HPDE6-E6E7 (cell line): ENCODE measurements around the gene EDN3.

Source experiments
- DNase-seq: peaks from one replicate; pipeline ENCODE4 v3.0.0; 2011; ENCODE audit warnings: missing footprints; ENCODE audit errors: extremely low spot score

Gene EDN3, protein sequence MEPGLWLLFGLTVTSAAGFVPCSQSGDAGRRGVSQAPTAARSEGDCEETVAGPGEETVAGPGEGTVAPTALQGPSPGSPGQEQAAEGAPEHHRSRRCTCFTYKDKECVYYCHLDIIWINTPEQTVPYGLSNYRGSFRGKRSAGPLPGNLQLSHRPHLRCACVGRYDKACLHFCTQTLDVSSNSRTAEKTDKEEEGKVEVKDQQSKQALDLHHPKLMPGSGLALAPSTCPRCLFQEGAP

DNA sequence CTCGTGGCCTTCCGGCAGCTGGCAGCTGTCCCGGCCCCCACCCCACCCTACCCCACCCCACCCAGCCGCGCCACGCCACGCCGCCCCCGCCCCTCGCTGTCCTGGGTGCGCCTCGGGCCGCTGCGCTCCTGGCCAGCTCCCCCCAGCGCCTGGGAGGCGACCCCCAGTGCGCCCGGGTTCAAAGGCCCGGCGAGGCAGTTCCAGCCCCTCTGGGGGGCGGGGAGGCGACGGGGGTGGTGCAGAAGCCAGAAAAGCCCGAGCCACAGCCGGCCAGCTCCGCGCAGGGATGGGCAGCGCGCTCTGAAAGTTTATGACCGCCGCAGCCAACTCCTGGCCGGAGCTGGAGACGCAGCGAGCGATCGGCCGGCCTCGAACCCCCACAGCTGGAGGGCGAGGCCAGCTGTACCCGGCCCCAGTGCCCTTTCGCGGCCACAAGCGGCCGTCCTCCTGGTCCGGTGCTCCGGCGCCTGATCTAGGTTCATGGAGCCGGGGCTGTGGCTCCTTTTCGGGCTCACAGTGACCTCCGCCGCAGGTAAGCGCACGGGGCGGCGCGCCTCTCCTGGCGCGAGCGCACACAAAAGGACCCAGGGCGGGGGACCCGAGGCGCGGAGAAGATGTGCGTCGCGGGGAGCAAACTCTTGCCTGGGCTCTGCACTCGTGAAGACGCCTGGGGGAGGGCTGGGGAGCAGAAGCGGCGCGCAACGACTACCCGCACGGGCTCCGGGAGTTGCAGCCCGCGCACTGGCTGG is at the start of gene EDN3:
EDN3 (plus strand) TSS at position 279 of the 749 bp plus-strand sequence; CDS start at position 481, 202 bp downstream.
- DNase-seq = no peak

DNA sequence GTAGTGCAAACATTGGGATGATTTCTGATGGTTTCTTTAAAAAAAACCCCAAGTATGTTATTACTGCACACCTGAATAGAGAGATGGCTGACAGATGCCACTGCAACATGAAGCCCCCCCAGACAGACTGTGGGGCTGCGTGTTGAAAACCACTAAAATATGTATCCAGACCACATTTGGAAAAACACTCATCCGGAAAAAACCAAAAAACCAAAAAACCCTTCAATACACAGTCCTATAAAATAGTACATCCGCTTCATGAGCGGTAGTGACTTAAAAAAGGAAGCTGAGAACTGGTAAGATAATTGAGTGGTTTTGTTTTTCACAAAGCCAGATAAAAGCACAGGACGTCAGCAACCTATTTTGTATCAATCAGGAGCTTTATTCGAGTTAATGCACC is 47.1 kb upstream of the EDN3 start:
- no peak for DNase-seq

- DNase-seq = no peak
Measured at GRCh38 chr20:59253779-59254319, 46.6 kb upstream of the EDN3 start.

DNA sequence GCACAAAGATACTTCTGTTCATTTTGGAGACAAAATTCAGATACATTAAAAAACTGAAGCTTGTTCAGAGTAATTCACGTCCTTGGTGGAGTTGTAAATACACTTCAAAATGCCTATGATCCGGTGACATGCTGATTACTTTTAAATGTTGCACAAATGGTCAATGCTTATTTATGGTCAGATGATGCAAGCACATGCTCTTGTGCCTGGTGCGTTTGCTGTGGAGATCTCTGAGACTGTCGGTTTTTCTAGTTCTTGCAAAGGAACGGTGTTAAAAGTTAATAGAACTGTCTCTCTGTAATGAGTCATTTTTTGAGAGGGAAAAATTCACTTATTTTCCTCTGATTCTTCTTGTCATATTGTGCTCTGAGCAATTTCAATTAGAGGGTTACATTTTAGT is 45.2 kb upstream of the EDN3 start:
- DNase-seq = no peak

- DNase-seq = no peak
Measured at GRCh38 chr20:59258221-59258621, 42.2 kb upstream of the EDN3 start.

- no peak for DNase-seq
Measured at GRCh38 chr20:59259946-59260345, 40.5 kb upstream of the EDN3 start.

DNA sequence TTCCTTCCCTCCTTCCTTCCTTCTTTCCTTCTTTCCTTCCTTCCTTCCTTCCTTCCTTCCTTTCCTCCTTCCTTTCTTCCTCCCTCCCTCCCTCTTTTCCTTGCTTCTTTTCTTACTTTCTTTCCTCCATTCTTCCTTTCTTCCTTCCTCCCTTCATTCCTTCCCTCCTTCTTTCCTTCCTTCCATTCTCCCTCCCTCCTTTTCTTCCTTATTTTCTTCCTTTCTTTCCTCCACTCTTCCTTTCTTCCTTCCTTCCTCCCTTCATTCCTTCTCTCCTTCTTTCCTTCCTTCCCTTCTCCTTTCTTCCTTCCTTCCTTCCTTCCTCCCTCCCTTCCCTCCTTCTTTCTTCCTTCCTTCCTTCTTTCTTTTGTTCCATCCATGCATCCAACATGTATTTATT is 35.1 kb upstream of the EDN3 start:
- no peak for DNase-seq

GRCh38 chr20:59268870-59269269 is 31.5 kb upstream of the EDN3 start:
- no peak for DNase-seq

GRCh38 chr20:59269411-59270025 is 30.9 kb upstream of the EDN3 start:
- no peak for DNase-seq

- DNase-seq = no peak
Measured at GRCh38 chr20:59270380-59270779, 30.0 kb upstream of the EDN3 start.

GRCh38 chr20:59273739-59274357 is 26.6 kb upstream of the EDN3 start:
- DNase-seq = no peak

DNA sequence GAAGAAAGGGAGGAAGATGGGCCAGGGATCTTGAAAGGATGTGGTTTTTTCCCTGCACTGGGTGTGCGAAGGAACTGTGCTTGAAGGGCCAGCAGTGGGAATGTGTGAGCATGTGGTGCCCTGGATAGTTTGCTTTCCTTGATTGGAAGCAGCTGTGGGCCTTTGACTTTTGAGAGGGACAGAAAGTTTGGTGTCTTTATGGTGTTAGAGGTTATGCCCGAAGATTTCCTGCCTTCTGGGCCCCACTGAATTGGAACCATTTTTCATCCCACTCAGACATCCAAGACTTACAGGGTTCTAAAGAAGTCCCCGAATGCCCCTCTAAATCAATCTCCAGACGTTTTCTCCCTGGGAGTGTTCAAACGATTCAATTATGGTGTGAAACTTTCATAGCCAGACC is 23.5 kb upstream of the EDN3 start:
- no peak for DNase-seq

- DNase-seq = no peak
Measured at GRCh38 chr20:59284470-59284869, 15.9 kb upstream of the EDN3 start.

- no peak for DNase-seq
Measured at GRCh38 chr20:59289994-59290393, 10.4 kb upstream of the EDN3 start.

DNA sequence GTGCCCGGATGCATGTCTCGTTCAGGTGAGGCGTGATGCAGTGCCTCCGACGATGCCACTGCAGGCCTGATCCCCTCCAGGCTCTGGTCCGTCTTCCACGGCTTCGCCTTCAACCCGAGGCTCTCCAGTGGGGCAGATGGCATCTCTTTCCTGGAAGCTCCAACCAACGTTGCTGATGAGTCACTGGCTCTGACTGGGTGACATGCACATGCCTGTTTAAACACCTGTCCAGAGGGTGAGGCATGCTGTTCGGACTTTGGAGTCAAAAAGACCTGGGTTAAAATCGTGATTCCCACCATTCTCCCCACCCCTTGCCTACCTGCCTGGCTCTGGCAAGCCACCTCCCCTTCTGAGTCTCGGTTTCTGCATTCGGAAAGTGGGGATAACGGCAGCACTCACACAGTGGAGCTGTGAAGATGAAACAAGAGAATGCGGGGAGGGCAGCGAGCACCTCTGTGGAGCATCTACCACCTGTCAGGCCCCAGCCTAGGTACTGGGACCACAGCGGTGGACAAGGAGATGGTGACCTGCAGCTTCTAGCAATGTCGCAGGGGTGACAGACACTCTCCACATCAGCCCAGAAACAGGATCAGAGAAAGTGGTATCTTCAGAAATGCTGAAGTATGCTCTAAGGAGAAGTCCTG is 8.5 kb upstream of the EDN3 start:
- DNase-seq = no peak

- no peak for DNase-seq
Measured at GRCh38 chr20:59295531-59295930, 4.9 kb upstream of the EDN3 start.

- DNase-seq = no peak
Measured at GRCh38 chr20:59297686-59298085, 2.7 kb upstream of the EDN3 start.

DNA sequence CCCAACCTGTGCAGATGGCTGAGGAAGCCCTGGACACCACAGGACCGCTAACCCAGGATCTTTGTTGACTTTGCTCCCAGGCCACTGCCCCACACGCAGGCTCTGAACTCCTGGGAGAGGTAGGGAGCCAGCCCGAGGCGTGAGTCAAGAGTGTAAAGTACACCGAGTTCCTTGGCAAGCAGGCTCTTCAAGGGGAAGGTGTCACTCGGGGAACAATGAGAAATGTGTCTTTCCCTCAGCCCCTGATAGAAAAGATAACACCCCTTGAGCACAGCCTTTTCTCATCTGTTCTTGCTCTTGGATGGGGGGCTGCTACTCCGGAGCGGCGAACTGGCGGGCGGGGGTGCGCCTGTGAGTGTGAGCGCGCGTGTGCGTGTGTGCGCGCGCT is 472 bp upstream of the EDN3 start:
- DNase-seq = no peak

DNA sequence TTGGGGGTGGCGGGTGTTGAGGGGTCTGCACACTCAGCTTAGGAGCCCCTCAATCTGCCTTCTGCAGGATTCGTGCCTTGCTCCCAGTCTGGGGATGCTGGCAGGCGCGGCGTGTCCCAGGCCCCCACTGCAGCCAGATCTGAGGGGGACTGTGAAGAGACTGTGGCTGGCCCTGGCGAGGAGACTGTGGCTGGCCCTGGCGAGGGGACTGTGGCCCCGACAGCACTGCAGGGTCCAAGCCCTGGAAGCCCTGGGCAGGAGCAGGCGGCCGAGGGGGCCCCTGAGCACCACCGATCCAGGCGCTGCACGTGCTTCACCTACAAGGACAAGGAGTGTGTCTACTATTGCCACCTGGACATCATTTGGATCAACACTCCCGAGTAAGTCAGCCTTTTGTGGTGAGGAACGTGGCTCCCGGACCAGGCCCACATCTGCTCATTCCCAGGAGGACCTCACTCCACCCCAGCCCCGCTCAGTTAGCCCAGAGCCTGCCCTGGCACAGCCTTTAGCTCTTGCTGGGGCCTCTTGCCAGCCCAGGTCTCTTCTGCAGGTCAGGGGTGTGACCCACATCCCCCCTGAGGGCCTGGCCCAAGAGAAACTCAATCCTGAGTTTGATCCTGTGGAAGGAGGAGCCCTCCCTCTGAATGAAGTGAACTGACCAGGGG is 1.1 kb downstream of the EDN3 start:
- DNase-seq = no peak

GRCh38 chr20:59305908-59306655 is 5.7 kb downstream of the EDN3 start:
- no peak for DNase-seq

DNA sequence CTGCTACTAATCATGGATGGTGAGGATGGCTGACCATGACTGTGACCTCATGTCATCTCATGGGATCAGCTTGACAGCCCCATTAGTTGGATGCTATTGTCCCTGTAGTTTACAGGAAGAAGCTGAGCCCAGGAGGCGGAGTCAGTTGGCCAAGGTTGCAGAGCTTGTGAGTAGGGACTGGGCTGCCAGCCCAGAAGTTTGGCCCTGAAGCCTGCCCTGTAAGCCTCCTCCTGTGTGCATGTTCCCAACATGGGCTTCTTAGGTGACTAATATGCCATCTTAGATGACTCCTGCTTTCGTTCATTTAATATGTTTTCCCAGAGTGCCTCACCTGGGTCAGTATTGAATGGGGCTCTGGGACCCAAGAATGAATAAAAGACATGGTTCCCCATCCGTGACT is 6.9 kb downstream of the EDN3 start:
- no peak for DNase-seq
